A549 treated with DMSO at 1 μM for 4 hours (cell line): Measurements from ENCODE around the gene SPTLC3. TPM values are rescaled to one million over a fixed set of nuclear protein-coding genes. Genes with fewer than 3 reads are reported as not detected.

Source experiments
- total RNA-seq: library from RNA; stranded (reverse); fragments of 200-300 nt; extraction: Qiagen RNA extraction; gene quantifications from 5 replicates; pipeline ENCODE4 v1.2.3, GENCODE V29; 2022; ENCODE audit warnings: low read depth

Gene SPTLC3
- total RNA-seq = 0.06 to 0.17 TPM (median 0.08 TPM) in 5 replicates

DNA sequence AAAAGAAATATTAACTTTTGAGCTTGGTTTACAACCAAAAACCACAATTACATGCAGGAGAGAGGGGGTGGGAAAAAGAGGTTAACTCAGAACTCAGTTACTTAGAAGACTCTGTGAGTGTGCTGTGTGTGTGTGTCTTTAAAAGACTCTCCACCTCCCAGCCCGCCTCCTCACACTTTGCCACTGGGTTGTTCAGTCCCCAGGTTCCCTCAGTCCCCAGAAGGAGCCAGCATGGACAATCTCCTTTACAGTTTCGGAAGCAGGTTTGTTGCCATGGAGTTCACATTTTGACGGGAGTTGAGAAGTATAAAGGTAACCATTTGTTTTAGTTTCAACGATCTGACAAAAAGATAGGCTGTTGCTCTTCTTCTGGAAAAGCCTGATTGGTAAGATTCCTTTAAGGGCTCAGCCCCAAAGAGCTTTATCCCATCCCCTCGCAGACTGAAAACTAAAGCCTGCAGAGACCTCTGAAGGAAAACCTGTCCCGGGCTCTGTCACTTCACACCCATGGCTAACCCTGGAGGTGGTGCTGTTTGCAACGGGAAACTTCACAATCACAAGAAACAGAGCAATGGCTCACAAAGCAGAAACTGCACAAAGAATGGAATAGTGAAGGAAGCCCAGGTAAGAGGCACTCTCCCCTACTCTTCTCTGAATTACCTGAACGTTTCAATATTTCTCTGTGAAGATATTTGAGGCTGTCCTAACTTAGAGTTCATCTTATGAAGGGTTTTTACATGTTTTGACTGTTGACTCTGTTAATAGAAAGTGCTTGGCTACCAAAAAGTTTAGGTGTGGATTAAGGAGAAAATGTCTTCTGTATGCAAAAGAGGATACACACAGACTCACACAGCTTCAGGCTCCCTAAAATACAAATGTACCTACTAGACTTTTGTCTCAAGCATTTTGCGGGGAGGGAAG lies at the start of gene SPTLC3:
SPTLC3 (plus strand) TSS at position 212 of the 921 bp plus-strand sequence; CDS start at position 508, 296 bp downstream.

Other genes starting within 250 kb of the SPTLC3 start
- gene ISM1, start 212.3 kb downstream of the SPTLC3 start, total RNA-seq = 0.16 to 0.71 TPM (median 0.41 TPM) in 5 replicates